ENCODE data around the gene CHDH. TPM values are rescaled to one million over a fixed set of nuclear protein-coding genes. Genes with fewer than 3 reads are reported as not detected.

CHDH gene
- total and polyA plus RNA-seq, 10 donors: 0.19 to 4.9 (median 0.62) TPM

DNA sequence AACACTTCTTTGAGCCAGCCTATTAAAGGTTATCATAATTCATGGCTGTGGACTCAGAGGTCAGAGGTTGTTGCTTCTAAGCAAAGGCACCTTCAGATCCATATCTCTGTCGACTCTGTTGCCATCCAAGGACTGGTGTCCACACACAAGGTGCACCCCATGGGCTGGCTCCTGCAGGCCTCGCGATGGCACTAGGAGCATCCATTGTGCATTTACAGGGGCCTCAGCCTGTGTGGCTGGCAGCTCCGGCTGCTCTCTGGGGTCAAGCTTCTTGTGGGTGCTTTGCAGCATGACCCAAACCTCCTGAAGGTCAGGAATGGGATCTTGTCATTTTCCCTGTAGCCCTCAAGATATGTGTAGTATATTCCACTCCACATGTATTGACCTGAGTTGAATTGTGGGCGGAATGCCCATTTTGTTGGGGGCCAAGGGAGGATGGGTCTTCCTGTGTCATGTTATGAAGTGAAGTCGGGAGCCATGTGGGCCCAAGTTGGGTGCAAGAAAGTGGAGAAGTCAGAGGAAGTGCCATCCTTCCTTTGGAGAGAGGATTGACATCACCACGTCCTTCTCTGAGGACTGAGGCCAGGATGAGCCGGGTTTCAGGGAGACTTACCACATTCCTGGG is 43.9 kb downstream of the CHDH start:
- Histone ChIP-seq H3K4me3 (no peak overlapping the region), H3K36me3 (peaks cover 0 to 4% (median 0%) of the 10 kb centered on the region in 6 donors), H3K27ac (no peak overlapping the region), H3K27me3 (replicated peaks in 1 of 7) (peaks cover 0 to 4% (median 0%) of the 10 kb centered on the region in 7 donors), H3K9me3 (no peaks in the 10 kb centered on the region), H3K4me1 (no peaks in the 10 kb centered on the region)
- 84 to 93% (median 87%) methylated on average over 6 to 8 of the region's 8 CpGs for WGBS, 5 donors
- intact Hi-C loops (cut with DNase I; ENCODE audit: low total_unique reads): no loop called here
- peak; percentile 54 for DNase-seq
- TF ChIP-seq, protein P1, sequence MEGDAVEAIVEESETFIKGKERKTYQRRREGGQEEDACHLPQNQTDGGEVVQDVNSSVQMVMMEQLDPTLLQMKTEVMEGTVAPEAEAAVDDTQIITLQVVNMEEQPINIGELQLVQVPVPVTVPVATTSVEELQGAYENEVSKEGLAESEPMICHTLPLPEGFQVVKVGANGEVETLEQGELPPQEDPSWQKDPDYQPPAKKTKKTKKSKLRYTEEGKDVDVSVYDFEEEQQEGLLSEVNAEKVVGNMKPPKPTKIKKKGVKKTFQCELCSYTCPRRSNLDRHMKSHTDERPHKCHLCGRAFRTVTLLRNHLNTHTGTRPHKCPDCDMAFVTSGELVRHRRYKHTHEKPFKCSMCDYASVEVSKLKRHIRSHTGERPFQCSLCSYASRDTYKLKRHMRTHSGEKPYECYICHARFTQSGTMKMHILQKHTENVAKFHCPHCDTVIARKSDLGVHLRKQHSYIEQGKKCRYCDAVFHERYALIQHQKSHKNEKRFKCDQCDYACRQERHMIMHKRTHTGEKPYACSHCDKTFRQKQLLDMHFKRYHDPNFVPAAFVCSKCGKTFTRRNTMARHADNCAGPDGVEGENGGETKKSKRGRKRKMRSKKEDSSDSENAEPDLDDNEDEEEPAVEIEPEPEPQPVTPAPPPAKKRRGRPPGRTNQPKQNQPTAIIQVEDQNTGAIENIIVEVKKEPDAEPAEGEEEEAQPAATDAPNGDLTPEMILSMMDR (IDR thresholded peaks at IDR 0.05 in 8 of 11, conservative IDR thresholded peaks at IDR 0.05 in 3 of 11): no peak
- TF ChIP-seq POLR2A (IDR thresholded peaks at IDR 0.05) (no peak), POLR2AphosphoS5 (IDR thresholded peaks at IDR 0.05) (no peak)

DNA sequence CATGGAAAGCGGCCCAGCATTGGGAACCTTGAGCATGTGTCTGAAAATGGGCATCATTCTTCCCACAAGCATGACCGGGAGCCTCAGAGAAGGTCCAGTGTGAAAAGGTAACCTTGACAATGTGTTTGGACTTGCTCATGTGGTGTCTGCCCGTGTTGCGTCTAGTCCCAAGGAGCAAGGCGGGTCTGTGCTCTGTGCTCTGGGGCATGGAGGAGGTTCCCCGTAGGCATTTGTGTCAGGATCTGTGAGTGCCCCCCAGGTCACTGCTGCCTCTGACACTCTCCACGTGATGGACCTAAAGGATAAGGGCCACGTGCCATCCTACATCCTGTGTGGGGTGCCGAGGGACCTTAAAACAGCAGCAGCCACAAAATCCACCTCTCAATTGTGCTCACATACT is 44.9 kb downstream of the CHDH start:
- Histone ChIP-seq H3K27me3 (replicated peaks in 1 of 7) (peaks cover 0 to 4% (median 0%) of the 10 kb centered on the region in 7 donors), H3K4me3 (no peak overlapping the region), H3K36me3 (peaks cover 0 to 4% (median 0%) of the 10 kb centered on the region in 6 donors), H3K9me3 (no peaks in the 10 kb centered on the region), H3K4me1 (no peaks in the 10 kb centered on the region), H3K27ac (no peak overlapping the region)
- no peak for TF ChIP-seq POLR2AphosphoS5 (IDR thresholded peaks at IDR 0.05)
- DNase-seq: peak; percentile 51
- intact Hi-C loops (cut with DNase I; ENCODE audit: low total_unique reads): no loop called here
- WGBS, 5 donors: 84 to 93% (median 90%) methylated on average over 8 to 9 of the region's 9 CpGs

DNA sequence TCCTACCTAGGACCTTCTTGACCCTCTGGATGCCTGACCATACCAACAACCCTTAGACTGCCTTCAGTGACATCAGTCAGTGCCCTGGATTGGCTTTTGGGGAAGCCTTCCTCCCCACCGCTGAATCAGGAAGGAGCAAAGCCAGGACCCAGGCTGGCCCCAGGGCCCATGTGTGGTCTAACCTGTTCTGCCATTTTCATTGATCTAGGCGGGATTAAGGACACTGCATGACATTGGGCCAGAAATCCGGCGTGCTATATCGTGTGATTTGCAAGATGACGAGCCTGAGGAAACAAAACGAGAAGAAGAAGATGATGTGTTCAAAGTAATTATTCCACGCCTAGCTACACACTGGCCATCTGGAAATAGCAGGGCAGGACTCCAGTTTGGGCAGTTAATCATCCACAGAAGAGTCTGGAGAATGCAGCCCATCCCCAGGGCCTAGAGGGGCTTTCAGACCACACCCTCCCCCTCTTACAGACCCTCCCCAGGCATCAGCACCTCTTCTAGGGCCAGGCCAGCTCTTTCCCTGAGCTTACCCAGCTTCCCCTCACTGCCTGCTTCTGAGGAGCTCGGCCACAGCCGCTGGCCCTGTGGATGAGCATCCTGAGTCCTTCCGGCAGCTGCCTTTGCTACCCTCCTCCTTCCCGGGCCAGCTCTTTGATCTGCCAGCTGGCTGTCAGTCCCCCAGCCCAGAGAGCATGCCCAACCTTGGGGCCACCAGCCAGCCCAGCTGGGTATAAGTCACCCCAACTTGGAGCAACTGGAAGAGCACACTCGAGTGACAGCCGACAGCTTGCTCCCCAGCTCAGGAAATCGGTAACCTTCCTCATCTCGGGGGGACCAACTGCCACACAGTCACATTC is 45.9 kb downstream of the CHDH start:
- no peak overlapping the region for H3K4me3 ChIP-seq
- H3K27me3 ChIP-seq (replicated peaks in 1 of 7): peaks cover 0 to 5% (median 0%) of the 10 kb centered on the region in 7 donors
- no peaks in the 10 kb centered on the region for H3K4me1 ChIP-seq
- no peak overlapping the region for H3K27ac ChIP-seq
- H3K9me3 ChIP-seq: no peaks in the 10 kb centered on the region
- peaks cover 0 to 4% (median 0%) of the 10 kb centered on the region in 6 donors for H3K36me3 ChIP-seq
- WGBS, 5 donors: 79 to 92% (median 86%) methylated on average over 16 of the region's 16 CpGs
- DNase-seq: peak; percentile 51
- intact Hi-C loops (cut with DNase I; ENCODE audit: low total_unique reads): no loop called here
- TF ChIP-seq, protein P1 (IDR thresholded peaks at IDR 0.05 in 8 of 11, conservative IDR thresholded peaks at IDR 0.05 in 3 of 11): no peak
- TF ChIP-seq POLR2A (IDR thresholded peaks at IDR 0.05) (no peak), POLR2AphosphoS5 (IDR thresholded peaks at IDR 0.05) (no peak)

DNA sequence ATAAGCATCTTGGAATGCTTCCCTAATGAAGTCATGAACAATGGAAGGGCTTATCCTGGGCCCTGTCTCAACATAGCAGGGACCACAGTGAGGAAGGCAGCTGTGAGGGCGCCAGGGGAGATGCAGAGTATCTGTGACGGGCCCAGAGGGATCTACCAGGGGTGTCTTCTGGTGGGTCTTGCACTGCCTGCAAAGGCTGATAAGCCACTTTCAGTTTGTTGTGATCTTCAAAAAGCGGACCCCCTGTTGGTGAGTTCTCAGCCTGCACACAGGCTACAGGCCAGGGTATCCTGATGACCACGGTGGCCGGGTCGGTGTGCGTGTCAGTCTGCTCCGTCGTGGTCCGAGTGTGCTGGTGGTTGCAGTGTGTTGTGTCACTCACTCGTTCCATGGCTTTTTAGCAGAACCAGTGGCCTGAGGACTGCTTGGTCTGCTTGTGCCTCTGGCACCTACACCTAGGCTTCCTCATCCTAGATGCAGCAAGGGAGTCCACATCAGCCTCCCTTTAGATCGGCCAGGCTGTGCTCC is 46.8 kb downstream of the CHDH start:
- no peak overlapping the region for H3K4me3 ChIP-seq
- H3K36me3 ChIP-seq: peaks cover 0 to 4% (median 0%) of the 10 kb centered on the region in 6 donors
- WGBS, 5 donors: 82 to 94% (median 93%) methylated on average over 7 to 12 of the region's 12 CpGs
- peak; percentile 71 for DNase-seq
- no peak overlapping the region for H3K27ac ChIP-seq
- TF ChIP-seq POLR2A (IDR thresholded peaks at IDR 0.05) (no peak), POLR2AphosphoS5 (IDR thresholded peaks at IDR 0.05) (no peak)
- TF ChIP-seq, protein P1 (IDR thresholded peaks at IDR 0.05 in 8 of 11, conservative IDR thresholded peaks at IDR 0.05 in 3 of 11): no peak
- no peaks in the 10 kb centered on the region for H3K9me3 ChIP-seq
- peaks cover 0 to 5% (median 0%) of the 10 kb centered on the region in 7 donors for H3K27me3 ChIP-seq (replicated peaks in 1 of 7)
- H3K4me1 ChIP-seq: no peaks in the 10 kb centered on the region
- intact Hi-C loops (cut with DNase I; ENCODE audit: low total_unique reads): no loop called here
